Neuron (in vitro differentiated cells): ENCODE measurements around the gene ARHGAP24.

Experiments used
- H2AFZ ChIP-seq: one replicate; pipeline ENCODE4 v1.6.1; 2013; ENCODE audit warnings: low read depth, mild to moderate bottlenecking, inconsistent platforms, low read length, moderate library complexity
- H3K27me3 ChIP-seq: one replicate; pipeline ENCODE4 v1.6.1; 2013; ENCODE audit warnings: low read length; ENCODE audit not compliant: insufficient read depth
- H3K36me3 ChIP-seq: one replicate; pipeline ENCODE4 v1.6.1; 2013; ENCODE audit warnings: low read length; ENCODE audit not compliant: insufficient read depth
- H3K4me1 ChIP-seq: one replicate; pipeline ENCODE4 v1.6.1; 2013; ENCODE audit warnings: low read length; ENCODE audit not compliant: insufficient read depth
- H3K4me3 ChIP-seq: 2 replicates; pipeline ENCODE4 v1.5.1; 2013; ENCODE audit warnings: mild to moderate bottlenecking, low read length, moderate library complexity
- H3K9me3 ChIP-seq: one replicate; pipeline ENCODE4 v1.6.1; 2013; ENCODE audit warnings: low read length

ARHGAP24 gene

GRCh38 chr4:85671120-85671519 lies 196.2 kb downstream of the ARHGAP24 start:
- H3K4me1 ChIP-seq, result no peaks in the 10 kb centered on the region
- H3K4me3 ChIP-seq, result no peak overlapping the region
- H2AFZ ChIP-seq, result no peak overlapping the region

GRCh38 chr4:85672116-85672515 lies 197.2 kb downstream of the ARHGAP24 start:
- H3K4me3 ChIP-seq, result no peak overlapping the region
- H3K9me3 ChIP-seq, result no peaks in the 10 kb centered on the region
- no peak overlapping the region for H2AFZ ChIP-seq
- no peaks in the 10 kb centered on the region for H3K36me3 ChIP-seq
- H3K27me3 ChIP-seq, result no peaks in the 10 kb centered on the region
- no peaks in the 10 kb centered on the region for H3K4me1 ChIP-seq

More at GRCh38 chr4:85671120-85671519, 196.2 kb downstream of the ARHGAP24 start:
- no peaks in the 10 kb centered on the region for H3K36me3 ChIP-seq
- no peaks in the 10 kb centered on the region for H3K27me3 ChIP-seq
- no peaks in the 10 kb centered on the region for H3K9me3 ChIP-seq

- Histone ChIP-seq H3K27me3 (no peaks in the 10 kb centered on the region), H3K9me3 (no peaks in the 10 kb centered on the region), H3K36me3 (no peaks in the 10 kb centered on the region), H3K4me3 (no peak overlapping the region), H2AFZ (no peak overlapping the region), H3K4me1 (no peaks in the 10 kb centered on the region)
These were observed 198.0 kb downstream of the ARHGAP24 start for GRCh38 chr4:85672959-85673358.

DNA sequence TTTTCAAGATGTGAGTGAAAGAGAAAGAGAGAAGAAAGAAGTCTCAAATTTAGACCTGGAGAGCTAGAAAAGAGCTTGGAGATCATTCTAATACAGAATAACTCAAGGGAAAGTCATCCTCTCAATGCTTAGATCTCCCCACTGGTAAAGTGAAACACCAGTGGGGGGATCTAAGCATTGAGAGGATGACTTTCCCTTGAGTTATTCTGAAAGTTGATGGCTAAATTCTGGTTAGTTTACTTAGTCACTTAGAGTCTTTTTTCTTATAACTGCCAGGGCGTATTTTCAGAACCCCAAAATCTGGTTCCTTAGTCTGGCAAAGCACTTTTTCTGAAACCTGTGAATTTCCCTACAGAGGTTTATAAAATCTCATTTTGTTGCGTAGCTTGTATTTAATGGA lies 198.6 kb downstream of the ARHGAP24 start:
- no peak overlapping the region for H3K4me3 ChIP-seq
- H3K9me3 ChIP-seq, result no peaks in the 10 kb centered on the region
- H2AFZ ChIP-seq, result no peak overlapping the region
- H3K4me1 ChIP-seq, result no peaks in the 10 kb centered on the region
- no peaks in the 10 kb centered on the region for H3K36me3 ChIP-seq
- no peaks in the 10 kb centered on the region for H3K27me3 ChIP-seq

- H3K4me3 ChIP-seq, result no peak overlapping the region
- H3K9me3 ChIP-seq, result no peaks in the 10 kb centered on the region
- no peaks in the 10 kb centered on the region for H3K36me3 ChIP-seq
These were observed 200.4 kb downstream of the ARHGAP24 start for GRCh38 chr4:85675076-85676049.

GRCh38 chr4:85676050-85676425 lies 201.1 kb downstream of the ARHGAP24 start:
- H3K27me3 ChIP-seq, result no peaks in the 10 kb centered on the region

More at GRCh38 chr4:85675076-85676049, 200.4 kb downstream of the ARHGAP24 start:
- no peaks in the 10 kb centered on the region for H3K4me1 ChIP-seq
- no peaks in the 10 kb centered on the region for H3K27me3 ChIP-seq
- H2AFZ ChIP-seq, result no peak overlapping the region

DNA sequence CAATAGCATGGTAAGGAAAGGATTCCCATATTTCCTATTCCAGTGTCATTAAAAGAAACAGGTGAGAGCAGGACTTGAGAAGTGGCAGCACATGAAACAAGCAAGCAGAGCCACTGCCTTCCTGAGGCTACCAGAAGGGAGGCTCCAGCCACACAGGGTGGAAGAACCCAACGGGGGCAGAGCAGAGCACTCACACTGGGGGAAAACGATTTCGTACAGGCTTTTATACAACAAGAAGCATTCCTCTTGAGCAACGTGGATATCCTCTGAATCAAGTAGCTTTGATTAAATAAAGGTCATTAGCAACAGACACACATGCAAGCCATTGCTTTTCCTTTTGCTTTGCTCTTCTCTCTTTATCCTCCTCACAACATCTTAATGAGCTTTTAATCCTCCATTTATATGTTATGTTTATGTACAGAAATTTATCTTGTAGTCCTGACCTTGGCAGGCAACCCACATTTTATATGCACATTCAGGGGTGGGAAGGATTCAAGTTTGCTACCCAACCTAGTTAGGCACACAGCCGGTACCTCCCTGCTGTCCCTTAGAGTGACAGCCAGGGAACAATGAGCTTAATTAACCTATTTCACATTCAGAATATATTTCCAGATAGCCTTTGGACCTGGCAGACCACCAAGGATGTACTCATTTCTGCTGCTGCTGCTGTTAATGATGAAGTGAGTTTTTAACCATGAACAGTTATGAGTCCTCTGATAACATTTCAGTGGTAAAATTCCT lies 202.1 kb downstream of the ARHGAP24 start:
- Histone ChIP-seq H3K27me3 (no peaks in the 10 kb centered on the region), H3K9me3 (no peaks in the 10 kb centered on the region), H2AFZ (no peak overlapping the region), H3K4me3 (no peak overlapping the region), H3K36me3 (no peaks in the 10 kb centered on the region), H3K4me1 (no peaks in the 10 kb centered on the region)

More at GRCh38 chr4:85676050-85676425, 201.1 kb downstream of the ARHGAP24 start:
- H2AFZ ChIP-seq, result no peak overlapping the region
- H3K36me3 ChIP-seq, result no peaks in the 10 kb centered on the region
- no peaks in the 10 kb centered on the region for H3K9me3 ChIP-seq
- H3K4me1 ChIP-seq, result no peaks in the 10 kb centered on the region
- H3K4me3 ChIP-seq, result no peak overlapping the region

DNA sequence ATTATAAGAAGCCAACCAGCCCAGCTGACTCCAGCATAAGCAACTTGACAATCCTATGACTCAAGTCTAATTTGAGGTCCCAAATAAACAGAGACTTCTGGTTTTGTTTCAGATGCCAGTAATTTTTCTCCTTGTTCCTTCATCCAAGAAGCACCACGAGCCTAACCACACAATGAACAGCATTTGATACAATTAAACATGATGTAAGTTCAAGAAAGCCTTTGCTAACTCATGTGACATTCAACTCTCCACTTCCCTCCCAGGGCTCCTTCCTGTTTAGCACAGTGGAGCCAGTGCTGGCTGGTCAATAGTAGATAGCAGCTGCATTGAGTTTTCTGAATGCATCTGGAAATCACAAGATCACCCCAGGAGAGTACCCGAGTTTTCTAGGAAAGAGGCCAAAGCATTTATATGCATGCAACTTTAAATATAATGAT lies 206.3 kb downstream of the ARHGAP24 start:
- Histone ChIP-seq H3K9me3 (no peaks in the 10 kb centered on the region), H3K36me3 (no peaks in the 10 kb centered on the region), H3K27me3 (no peaks in the 10 kb centered on the region), H2AFZ (no peak overlapping the region), H3K4me1 (no peaks in the 10 kb centered on the region), H3K4me3 (no peak overlapping the region)

- H3K27me3 ChIP-seq, result no peaks in the 10 kb centered on the region
- H3K4me1 ChIP-seq, result no peaks in the 10 kb centered on the region
- H3K36me3 ChIP-seq, result no peaks in the 10 kb centered on the region
- no peak overlapping the region for H2AFZ ChIP-seq
- H3K9me3 ChIP-seq, result no peaks in the 10 kb centered on the region
- H3K4me3 ChIP-seq, result no peak overlapping the region
These were observed 207.0 kb downstream of the ARHGAP24 start for GRCh38 chr4:85681921-85682320.

DNA sequence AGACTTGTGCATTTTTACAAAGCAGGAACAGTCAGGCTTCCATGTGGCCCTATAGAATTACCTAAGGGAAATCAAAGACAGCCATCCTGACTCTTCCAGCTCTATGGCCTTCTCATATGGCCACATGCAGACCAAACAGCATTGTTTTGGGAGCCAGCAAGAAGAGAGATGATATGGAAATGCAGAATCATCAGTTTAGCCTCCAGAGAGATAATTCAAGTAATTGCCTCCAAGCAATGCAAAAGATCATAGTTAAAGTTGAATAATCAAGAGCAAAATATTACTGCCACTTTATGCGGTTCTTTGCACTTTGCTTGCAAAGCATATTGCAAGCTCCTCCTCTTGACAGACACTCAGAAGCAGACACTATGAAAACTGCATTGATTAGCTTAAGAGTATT lies 207.4 kb downstream of the ARHGAP24 start:
- no peaks in the 10 kb centered on the region for H3K36me3 ChIP-seq
- no peaks in the 10 kb centered on the region for H3K27me3 ChIP-seq
- no peak overlapping the region for H3K4me3 ChIP-seq
- H3K9me3 ChIP-seq, result no peaks in the 10 kb centered on the region
- no peaks in the 10 kb centered on the region for H3K4me1 ChIP-seq
- H2AFZ ChIP-seq, result no peak overlapping the region

- Histone ChIP-seq H3K4me3 (no peak overlapping the region), H3K27me3 (no peaks in the 10 kb centered on the region), H3K9me3 (no peaks in the 10 kb centered on the region), H3K36me3 (no peaks in the 10 kb centered on the region), H2AFZ (no peak overlapping the region), H3K4me1 (no peaks in the 10 kb centered on the region)
These were observed 209.7 kb downstream of the ARHGAP24 start for GRCh38 chr4:85684676-85685075.

GRCh38 chr4:85686398-85686797 lies 211.4 kb downstream of the ARHGAP24 start:
- H3K27me3 ChIP-seq, result no peaks in the 10 kb centered on the region
- no peaks in the 10 kb centered on the region for H3K36me3 ChIP-seq
- no peaks in the 10 kb centered on the region for H3K9me3 ChIP-seq
- no peaks in the 10 kb centered on the region for H3K4me1 ChIP-seq
- no peak overlapping the region for H2AFZ ChIP-seq
- H3K4me3 ChIP-seq, result no peak overlapping the region

DNA sequence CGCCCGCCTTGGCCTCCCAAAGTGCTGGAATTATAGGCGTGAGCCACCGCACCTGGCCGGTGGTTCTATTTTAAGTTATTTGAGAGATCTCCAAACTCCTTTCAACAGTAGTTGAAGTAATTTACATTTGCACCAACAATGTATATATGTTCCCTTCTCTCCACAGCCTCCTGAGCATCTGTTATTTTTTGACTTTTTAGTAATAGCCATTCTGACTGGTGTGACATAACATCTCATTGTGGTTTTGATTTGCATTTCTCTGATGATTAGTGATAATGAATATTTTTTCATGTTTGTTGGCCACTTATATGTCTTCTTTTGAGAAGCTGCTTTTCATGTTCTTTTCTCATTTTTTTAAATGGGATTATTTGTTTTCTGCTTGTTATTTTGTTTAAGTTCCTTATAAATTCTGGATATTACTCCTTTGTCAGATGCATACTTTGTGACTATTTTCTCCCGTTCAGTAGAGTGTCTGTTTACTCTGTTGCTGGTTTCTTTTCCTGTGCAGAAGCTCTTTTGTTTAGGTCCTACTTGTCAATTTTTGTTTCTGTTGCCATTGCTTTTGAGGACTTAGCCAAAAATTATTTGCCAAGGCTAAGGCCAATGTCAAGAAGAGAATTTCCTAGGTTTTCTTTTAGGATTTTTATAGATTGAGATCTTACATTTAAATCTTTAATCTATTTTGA lies 213.2 kb downstream of the ARHGAP24 start:
- no peaks in the 10 kb centered on the region for H3K9me3 ChIP-seq
- H3K27me3 ChIP-seq, result no peaks in the 10 kb centered on the region
- no peaks in the 10 kb centered on the region for H3K4me1 ChIP-seq
- no peaks in the 10 kb centered on the region for H3K36me3 ChIP-seq
- H3K4me3 ChIP-seq, result no peak overlapping the region
- no peak overlapping the region for H2AFZ ChIP-seq
